ENCODE results near the gene FUCA1. TPM values are rescaled to one million over a fixed set of nuclear protein-coding genes. Genes with fewer than 3 reads are reported as not detected.

Gene FUCA1
- total and polyA plus RNA-seq, 10 of the 15 experiments (the other 5 are each of a cell fraction or from before 2014, with no cell fraction given) = 33.3 to 117 (median 52.6) TPM

DNA sequence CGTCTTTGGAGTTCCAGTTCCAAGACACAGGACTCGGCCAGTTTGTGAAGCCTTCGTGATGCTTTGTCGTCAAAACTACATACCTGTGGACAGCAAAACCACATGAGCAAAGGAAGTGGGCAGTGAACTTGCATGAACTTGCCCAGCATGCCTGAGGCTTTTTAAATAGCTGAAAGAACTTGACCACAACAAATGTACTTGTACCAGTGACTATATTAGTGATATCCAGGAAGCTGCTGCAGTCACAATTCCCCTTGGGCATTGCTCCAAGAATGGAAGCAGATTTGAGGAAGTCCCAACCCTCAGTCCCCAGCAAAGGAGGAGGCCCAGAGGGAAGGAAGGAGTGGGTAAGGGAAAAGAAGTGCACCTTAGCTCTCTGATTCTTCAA lies 2.6 kb downstream of the FUCA1 start (continued):
- TF ChIP-seq, protein P1, sequence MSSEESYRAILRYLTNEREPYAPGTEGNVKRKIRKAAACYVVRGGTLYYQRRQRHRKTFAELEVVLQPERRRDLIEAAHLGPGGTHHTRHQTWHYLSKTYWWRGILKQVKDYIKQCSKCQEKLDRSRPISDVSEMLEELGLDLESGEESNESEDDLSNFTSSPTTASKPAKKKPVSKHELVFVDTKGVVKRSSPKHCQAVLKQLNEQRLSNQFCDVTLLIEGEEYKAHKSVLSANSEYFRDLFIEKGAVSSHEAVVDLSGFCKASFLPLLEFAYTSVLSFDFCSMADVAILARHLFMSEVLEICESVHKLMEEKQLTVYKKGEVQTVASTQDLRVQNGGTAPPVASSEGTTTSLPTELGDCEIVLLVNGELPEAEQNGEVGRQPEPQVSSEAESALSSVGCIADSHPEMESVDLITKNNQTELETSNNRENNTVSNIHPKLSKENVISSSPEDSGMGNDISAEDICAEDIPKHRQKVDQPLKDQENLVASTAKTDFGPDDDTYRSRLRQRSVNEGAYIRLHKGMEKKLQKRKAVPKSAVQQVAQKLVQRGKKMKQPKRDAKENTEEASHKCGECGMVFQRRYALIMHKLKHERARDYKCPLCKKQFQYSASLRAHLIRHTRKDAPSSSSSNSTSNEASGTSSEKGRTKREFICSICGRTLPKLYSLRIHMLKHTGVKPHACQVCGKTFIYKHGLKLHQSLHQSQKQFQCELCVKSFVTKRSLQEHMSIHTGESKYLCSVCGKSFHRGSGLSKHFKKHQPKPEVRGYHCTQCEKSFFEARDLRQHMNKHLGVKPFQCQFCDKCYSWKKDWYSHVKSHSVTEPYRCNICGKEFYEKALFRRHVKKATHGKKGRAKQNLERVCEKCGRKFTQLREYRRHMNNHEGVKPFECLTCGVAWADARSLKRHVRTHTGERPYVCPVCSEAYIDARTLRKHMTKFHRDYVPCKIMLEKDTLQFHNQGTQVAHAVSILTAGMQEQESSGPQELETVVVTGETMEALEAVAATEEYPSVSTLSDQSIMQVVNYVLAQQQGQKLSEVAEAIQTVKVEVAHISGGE (CRISPR knock-in tag; IDR thresholded peaks at IDR 0.05) = no peak
- TF ChIP-seq, protein P2, sequence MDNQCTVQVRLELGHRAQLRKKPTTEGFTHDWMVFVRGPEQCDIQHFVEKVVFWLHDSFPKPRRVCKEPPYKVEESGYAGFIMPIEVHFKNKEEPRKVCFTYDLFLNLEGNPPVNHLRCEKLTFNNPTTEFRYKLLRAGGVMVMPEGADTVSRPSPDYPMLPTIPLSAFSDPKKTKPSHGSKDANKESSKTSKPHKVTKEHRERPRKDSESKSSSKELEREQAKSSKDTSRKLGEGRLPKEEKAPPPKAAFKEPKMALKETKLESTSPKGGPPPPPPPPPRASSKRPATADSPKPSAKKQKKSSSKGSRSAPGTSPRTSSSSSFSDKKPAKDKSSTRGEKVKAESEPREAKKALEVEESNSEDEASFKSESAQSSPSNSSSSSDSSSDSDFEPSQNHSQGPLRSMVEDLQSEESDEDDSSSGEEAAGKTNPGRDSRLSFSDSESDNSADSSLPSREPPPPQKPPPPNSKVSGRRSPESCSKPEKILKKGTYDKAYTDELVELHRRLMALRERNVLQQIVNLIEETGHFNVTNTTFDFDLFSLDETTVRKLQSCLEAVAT (IDR thresholded peaks at IDR 0.05) = peak; percentile 61; the same call in 1 of the 2 replicates
- TF ChIP-seq POU2F2 (IDR thresholded peaks at IDR 0.05; ENCODE audit: borderline replicate concordance, low read depth, low read length) (peak; percentile 71; the same call in 1 of the 3 replicates), NFIC (IDR thresholded peaks at IDR 0.05; ENCODE audit: low read depth, low read length) (peak; percentile 94), BCL11A (IDR thresholded peaks at IDR 0.05; ENCODE audit: low read depth, low read length) (peak; percentile 95), NR2F1 (conservative IDR thresholded peaks at IDR 0.05) (peak; percentile 75), WRNIP1 (IDR thresholded peaks at IDR 0.05; ENCODE audit: borderline replicate concordance, low read depth, low read length) (no peak), TCF12 (IDR thresholded peaks at IDR 0.05; ENCODE audit: low read depth, low read length) (peak; percentile 55; the same call in 1 of the 2 replicates), SIN3A (IDR thresholded peaks at IDR 0.05; ENCODE audit: low read depth, low read length) (no peak), CHD4 (IDR thresholded peaks at IDR 0.05) (no peak), HDGF (IDR thresholded peaks at IDR 0.05) (no peak), ETV6 (conservative IDR thresholded peaks at IDR 0.05 in 1 of 2, IDR thresholded peaks at IDR 0.05 in 1 of 2; ENCODE audit: borderline replicate concordance in 1 of 2, low read depth in 1 of 2) (peak in 1 of 2 experiments; percentile 79; a peak in 2 of 4 replicates), CHD1 (IDR thresholded peaks at IDR 0.05; ENCODE audit: low read depth, low read length) (peak; percentile 84; the same call in 1 of the 2 replicates), IKZF1 (conservative IDR thresholded peaks at IDR 0.05) (peak; percentile 97), SUZ12 (IDR thresholded peaks at IDR 0.05; ENCODE audit: unreplicated experiment) (no peak)
- TF ChIP-seq, protein P3, sequence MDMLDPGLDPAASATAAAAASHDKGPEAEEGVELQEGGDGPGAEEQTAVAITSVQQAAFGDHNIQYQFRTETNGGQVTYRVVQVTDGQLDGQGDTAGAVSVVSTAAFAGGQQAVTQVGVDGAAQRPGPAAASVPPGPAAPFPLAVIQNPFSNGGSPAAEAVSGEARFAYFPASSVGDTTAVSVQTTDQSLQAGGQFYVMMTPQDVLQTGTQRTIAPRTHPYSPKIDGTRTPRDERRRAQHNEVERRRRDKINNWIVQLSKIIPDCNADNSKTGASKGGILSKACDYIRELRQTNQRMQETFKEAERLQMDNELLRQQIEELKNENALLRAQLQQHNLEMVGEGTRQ (IDR thresholded peaks at IDR 0.05; ENCODE audit: borderline replicate concordance, low read depth, low read length) = no peak
- TF ChIP-seq, protein P4, sequence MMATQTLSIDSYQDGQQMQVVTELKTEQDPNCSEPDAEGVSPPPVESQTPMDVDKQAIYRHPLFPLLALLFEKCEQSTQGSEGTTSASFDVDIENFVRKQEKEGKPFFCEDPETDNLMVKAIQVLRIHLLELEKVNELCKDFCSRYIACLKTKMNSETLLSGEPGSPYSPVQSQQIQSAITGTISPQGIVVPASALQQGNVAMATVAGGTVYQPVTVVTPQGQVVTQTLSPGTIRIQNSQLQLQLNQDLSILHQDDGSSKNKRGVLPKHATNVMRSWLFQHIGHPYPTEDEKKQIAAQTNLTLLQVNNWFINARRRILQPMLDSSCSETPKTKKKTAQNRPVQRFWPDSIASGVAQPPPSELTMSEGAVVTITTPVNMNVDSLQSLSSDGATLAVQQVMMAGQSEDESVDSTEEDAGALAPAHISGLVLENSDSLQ (IDR thresholded peaks at IDR 0.05) = no peak
- TF ChIP-seq, protein P5, sequence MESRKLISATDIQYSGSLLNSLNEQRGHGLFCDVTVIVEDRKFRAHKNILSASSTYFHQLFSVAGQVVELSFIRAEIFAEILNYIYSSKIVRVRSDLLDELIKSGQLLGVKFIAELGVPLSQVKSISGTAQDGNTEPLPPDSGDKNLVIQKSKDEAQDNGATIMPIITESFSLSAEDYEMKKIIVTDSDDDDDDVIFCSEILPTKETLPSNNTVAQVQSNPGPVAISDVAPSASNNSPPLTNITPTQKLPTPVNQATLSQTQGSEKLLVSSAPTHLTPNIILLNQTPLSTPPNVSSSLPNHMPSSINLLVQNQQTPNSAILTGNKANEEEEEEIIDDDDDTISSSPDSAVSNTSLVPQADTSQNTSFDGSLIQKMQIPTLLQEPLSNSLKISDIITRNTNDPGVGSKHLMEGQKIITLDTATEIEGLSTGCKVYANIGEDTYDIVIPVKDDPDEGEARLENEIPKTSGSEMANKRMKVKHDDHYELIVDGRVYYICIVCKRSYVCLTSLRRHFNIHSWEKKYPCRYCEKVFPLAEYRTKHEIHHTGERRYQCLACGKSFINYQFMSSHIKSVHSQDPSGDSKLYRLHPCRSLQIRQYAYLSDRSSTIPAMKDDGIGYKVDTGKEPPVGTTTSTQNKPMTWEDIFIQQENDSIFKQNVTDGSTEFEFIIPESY (IDR thresholded peaks at IDR 0.05) = no peak
- TF ChIP-seq, protein P6, sequence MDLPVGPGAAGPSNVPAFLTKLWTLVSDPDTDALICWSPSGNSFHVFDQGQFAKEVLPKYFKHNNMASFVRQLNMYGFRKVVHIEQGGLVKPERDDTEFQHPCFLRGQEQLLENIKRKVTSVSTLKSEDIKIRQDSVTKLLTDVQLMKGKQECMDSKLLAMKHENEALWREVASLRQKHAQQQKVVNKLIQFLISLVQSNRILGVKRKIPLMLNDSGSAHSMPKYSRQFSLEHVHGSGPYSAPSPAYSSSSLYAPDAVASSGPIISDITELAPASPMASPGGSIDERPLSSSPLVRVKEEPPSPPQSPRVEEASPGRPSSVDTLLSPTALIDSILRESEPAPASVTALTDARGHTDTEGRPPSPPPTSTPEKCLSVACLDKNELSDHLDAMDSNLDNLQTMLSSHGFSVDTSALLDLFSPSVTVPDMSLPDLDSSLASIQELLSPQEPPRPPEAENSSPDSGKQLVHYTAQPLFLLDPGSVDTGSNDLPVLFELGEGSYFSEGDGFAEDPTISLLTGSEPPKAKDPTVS (IDR thresholded peaks at IDR 0.05; ENCODE audit: low read depth, low read length) = no peak
